NT2/D1 (cell line): ENCODE results near the gene CFAP74.
A peak's percentile ranks its signal among the peaks of the same experiment; 100 is the strongest.

Experiments used
- DNase-seq: peaks from one replicate; pipeline ENCODE4 v3.0.0-alpha.2; 2011; ENCODE audit warnings: low read depth, low spot score
- H3K27me3 ChIP-seq: 2 replicates; pipeline ENCODE4 v1.6.0; 2011; ENCODE audit warnings: mild to moderate bottlenecking; ENCODE audit not compliant: insufficient read length, insufficient read depth
- H3K36me3 ChIP-seq: 2 replicates; pipeline ENCODE4 v1.6.1; 2011; ENCODE audit warnings: mild to moderate bottlenecking, low read length, mixed read lengths; ENCODE audit not compliant: insufficient read depth, insufficient read length
- H3K4me1 ChIP-seq: 2 replicates; pipeline ENCODE4 v1.5.1; 2011; ENCODE audit not compliant: insufficient read depth, insufficient read length
- H3K4me3 ChIP-seq: 2 replicates; pipeline ENCODE4 v1.5.1; 2011; ENCODE audit warnings: low read depth; ENCODE audit not compliant: insufficient read length
- H3K9ac ChIP-seq: 2 replicates; pipeline ENCODE4 v1.6.0; 2011; ENCODE audit warnings: low read depth; ENCODE audit not compliant: insufficient read length
- H3K9me3 ChIP-seq: 2 replicates; pipeline ENCODE4 v1.5.1; 2011; ENCODE audit warnings: mild to moderate bottlenecking, low read length; ENCODE audit not compliant: insufficient read depth
- SUZ12 ChIP-seq: IDR thresholded peaks from 2 replicates; pipeline ENCODE4 v1.6.1; 2011; ENCODE audit not compliant: insufficient read length, insufficient read depth; ENCODE audit errors: extremely low read depth
- YY1 ChIP-seq: IDR thresholded peaks from 2 replicates; pipeline ENCODE4 v1.6.1; 2011; ENCODE audit not compliant: insufficient read length, insufficient read depth
- ZNF274 ChIP-seq: IDR thresholded peaks from 2 replicates; pipeline ENCODE4 v1.6.1; 2011; ENCODE audit warnings: mild to moderate bottlenecking, low read depth, low read length

CFAP74 gene

DNA sequence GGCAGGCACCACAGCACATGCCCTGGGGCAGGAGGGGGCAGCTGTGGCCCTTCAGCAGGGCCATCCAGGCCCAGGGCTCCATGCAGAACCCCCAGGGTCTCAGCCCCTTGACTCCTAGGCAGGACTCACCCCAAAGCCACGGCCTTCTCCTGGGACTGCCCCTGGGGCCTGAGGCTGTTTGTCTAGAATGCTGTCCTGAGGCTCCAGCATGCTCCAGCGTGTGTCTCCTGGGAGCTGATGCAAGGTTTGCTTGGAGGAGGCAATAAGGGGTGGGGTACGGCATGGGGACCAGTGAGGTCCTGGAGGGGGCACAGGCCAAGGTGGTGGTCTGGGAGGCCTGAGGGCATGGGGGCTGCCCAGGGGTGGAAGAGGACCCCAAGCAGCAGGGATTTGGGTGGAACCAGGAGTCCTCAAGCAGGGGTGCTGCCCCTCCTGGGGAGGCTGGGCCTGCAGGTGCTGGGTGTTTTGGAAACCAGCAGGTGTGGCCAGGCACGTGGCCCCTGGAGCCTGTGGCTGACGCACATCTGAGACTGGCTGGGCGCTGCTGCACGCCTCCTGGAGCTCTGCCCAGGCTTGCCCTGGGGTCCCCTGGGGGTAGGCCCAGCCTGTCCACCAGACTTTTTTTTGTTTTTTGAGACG lies 96.4 kb downstream of the CFAP74 start:
- H3K4me3 ChIP-seq, result no peak overlapping the region
- peaks cover 8% of the 10 kb centered on the region for H3K4me1 ChIP-seq
- no peak for DNase-seq
- H3K27me3 ChIP-seq, result no peaks in the 10 kb centered on the region
- peak overlapping the region; percentile 36 for H3K9ac ChIP-seq
- no peaks in the 10 kb centered on the region for H3K36me3 ChIP-seq
- TF ChIP-seq YY1 (no peak), ZNF274 (no peak), SUZ12 (no peak)
- H3K9me3 ChIP-seq, result no peaks in the 10 kb centered on the region

GRCh38 chr1:1906185-1907097 lies 97.1 kb downstream of the CFAP74 start:
- peaks cover 11% of the 10 kb centered on the region for H3K4me1 ChIP-seq
- no peak overlapping the region for H3K9ac ChIP-seq
- H3K36me3 ChIP-seq, result no peaks in the 10 kb centered on the region
- H3K27me3 ChIP-seq, result no peaks in the 10 kb centered on the region
- no peaks in the 10 kb centered on the region for H3K9me3 ChIP-seq
- no peak overlapping the region for H3K4me3 ChIP-seq
- no peak for DNase-seq
- TF ChIP-seq ZNF274 (no peak), SUZ12 (no peak), YY1 (no peak)

- no peak overlapping the region for H3K9ac ChIP-seq
- DNase-seq, result no peak
- peaks cover 20% of the 10 kb centered on the region for H3K4me1 ChIP-seq
Measured at GRCh38 chr1:1903224-1903623, 100.4 kb downstream of the CFAP74 start.

GRCh38 chr1:1901641-1902294 lies 101.8 kb downstream of the CFAP74 start:
- peaks cover 22% of the 10 kb centered on the region for H3K4me1 ChIP-seq
- H3K9ac ChIP-seq, result no peak overlapping the region
- H3K4me3 ChIP-seq, result no peak overlapping the region
- no peak for TF ChIP-seq YY1
- TF ChIP-seq ZNF274, result no peak
- TF ChIP-seq SUZ12, result no peak
- H3K36me3 ChIP-seq, result no peaks in the 10 kb centered on the region
- no peaks in the 10 kb centered on the region for H3K27me3 ChIP-seq
- H3K9me3 ChIP-seq, result no peaks in the 10 kb centered on the region
- no peak for DNase-seq

More at GRCh38 chr1:1903224-1903623, 100.4 kb downstream of the CFAP74 start:
- H3K27me3 ChIP-seq, result no peaks in the 10 kb centered on the region
- H3K4me3 ChIP-seq, result no peak overlapping the region
- TF ChIP-seq YY1 (no peak), ZNF274 (no peak), SUZ12 (no peak)
- no peaks in the 10 kb centered on the region for H3K36me3 ChIP-seq
- H3K9me3 ChIP-seq, result no peaks in the 10 kb centered on the region

GRCh38 chr1:1900883-1901640 lies 102.5 kb downstream of the CFAP74 start:
- no peaks in the 10 kb centered on the region for H3K27me3 ChIP-seq
- H3K36me3 ChIP-seq, result no peaks in the 10 kb centered on the region
- H3K4me1 ChIP-seq, result peaks cover 20% of the 10 kb centered on the region
- H3K9me3 ChIP-seq, result no peaks in the 10 kb centered on the region
- no peak for DNase-seq
- no peak overlapping the region for H3K4me3 ChIP-seq
- H3K9ac ChIP-seq, result no peak overlapping the region
- TF ChIP-seq YY1, result no peak

DNA sequence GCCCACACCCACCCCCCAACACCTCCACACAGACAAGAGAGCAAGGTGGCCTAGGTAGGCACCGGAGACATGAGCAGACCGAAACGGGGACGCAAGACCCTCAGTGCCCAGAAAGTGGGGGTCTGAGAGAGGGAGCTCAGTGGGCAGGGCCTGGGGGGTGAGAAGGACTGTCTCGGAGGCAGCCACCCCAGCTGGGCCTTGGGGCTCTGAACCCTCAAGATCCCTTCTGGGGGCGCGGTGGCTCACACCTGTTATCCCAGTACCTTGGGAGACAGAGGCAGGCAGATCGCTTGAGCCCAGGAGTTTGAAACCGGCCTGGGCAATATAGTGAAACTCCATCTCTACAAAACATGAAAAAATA lies 103.6 kb downstream of the CFAP74 start:
- TF ChIP-seq SUZ12, result no peak
- no peak for TF ChIP-seq ZNF274
- TF ChIP-seq YY1, result no peak
- no peak for DNase-seq
- Histone ChIP-seq H3K9ac (no peak overlapping the region), H3K27me3 (no peaks in the 10 kb centered on the region), H3K4me1 (peaks cover 30% of the 10 kb centered on the region), H3K36me3 (no peaks in the 10 kb centered on the region), H3K4me3 (no peak overlapping the region), H3K9me3 (no peaks in the 10 kb centered on the region)
